ENCODE results near the gene IL19.
"Not testable (repeated sequence)": the region's sequence is repeated elsewhere in the genome, so short reads cannot be mapped to it uniquely, and the experiment has no call there.

IL19 gene

GRCh38 chr1:206834711-206835110, 64.1 kb downstream of the IL19 start:
- no peak for DNase-seq

DNA sequence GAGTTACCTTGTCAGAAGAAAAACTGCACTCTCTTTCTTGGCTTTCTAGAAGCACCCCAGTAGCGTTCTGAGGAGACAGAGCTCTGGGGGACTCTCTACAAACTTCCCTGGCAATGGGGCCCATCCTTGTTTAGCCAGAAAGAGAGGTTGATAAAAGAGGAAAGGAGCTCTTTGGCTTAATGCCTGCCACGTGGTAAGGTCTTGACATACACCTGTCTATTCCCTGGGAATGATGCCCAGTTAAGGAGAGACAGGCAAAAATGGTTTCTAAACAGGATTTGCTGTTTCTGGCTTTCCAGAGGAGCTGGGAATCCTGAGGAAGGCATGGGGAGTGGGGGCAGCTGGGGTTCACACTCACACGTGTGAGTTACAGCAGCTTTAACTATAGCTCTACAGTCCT, 64.6 kb downstream of the IL19 start:
- no peak for DNase-seq

GRCh38 chr1:206836111-206836510, 65.5 kb downstream of the IL19 start:
- no peak for DNase-seq

- DNase-seq, result no peak
Measured at GRCh38 chr1:206839006-206839560, 68.5 kb downstream of the IL19 start.

GRCh38 chr1:206839857-206840256, 69.3 kb downstream of the IL19 start:
- no peak for DNase-seq

GRCh38 chr1:206841609-206842323, 71.2 kb downstream of the IL19 start:
- no peak for DNase-seq

DNA sequence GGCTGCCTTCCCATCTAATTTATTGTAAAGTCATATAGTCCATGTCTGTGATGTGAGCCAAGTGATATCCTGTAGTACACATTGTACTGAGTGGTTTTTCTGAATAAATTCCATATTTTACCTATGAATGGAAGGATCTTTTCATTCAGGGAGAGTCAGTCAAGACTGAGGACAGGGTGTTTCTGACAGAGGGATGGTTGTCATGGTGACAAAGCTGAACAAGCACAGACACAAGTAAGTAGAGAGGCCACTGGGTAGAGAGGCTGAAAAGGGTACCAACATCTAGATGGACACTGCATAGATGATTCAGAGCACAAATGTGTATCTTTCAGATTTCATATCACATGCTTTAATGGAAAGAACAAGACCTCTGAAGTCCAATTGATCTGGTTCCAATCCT, 72.3 kb downstream of the IL19 start:
- DNase-seq, result no peak

DNA sequence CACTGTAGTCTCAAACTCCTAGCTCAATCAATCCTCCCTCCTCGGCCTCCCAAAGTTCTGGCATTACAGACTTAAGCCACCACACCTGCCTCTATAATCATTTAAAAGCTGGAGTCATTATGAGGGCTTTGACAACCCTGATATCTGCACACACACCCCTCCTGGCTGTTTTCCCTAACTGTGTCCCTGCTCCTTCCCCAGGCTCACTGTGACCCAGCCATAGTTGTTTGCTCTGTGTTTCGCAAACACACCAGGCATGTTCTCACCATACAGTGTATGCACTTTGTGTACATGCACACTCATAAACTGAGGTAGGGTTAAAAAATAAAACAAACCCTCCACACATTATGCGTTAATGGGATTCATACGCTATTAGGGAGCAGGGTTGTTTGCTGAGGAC, 73.1 kb downstream of the IL19 start:
- DNase-seq, result no peak

DNA sequence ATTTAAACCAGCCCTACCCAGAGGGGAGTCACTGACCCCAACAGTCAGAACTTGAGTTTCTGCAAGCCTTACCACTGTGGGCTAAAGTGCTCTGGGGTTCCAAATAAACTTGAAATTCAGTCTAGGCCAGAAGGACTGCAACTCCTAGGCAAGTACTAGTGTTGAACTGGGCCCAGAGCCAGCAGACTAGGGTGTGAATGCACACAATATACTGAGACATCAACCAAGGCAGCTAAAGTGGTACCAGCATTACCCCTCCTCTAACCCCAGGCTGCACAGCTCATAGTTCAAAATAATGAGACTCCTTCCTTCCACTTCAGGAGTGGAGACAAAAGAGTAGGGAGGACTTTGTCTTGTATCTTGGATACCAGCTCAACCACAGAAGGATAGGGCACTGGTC, 75.9 kb downstream of the IL19 start:
- DNase-seq, result no peak

DNA sequence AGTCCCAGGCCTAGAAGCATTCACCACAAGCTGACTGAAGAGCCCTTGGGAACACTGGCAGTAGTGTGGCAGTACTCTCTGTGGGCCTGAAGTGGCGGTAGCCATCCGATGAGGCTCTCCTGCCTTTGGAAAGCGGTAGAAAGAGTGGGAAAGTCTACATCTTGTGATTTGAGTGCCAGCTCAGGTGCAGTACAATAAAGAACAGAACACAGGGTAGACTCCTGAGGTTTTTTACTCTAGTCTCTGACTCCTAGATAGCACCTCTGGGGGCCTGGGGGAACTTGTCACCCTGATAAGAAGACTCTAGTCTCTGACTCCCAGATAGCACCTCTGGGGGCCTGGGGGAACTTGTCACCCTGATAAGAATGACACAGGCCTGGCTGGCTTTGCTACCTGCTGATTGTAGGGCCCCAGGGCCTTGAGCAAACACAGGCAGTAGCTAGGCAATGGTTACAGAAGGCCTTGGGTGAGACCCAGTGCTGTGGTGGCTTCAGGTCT, 76.8 kb downstream of the IL19 start:
- no peak for DNase-seq

- DNase-seq, result no peak
Measured at GRCh38 chr1:206847946-206848345, 77.4 kb downstream of the IL19 start.

DNA sequence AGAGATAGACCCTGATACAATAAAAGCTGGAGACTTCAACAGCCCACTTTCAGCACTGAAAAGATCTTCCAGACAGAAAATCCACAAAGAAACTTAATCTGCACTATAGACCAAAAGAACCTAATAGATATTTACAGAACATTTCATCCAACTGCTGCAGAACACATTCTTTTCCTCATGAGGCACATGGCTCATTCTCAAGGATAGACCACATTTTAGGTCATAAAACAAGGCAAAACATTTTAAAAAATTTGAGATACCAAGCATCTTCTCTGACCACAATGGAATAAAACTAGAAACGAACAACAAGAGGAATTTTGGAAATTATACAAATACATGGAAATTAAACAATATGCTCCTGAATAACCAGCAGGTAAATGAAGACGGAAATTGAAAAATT, 79.8 kb downstream of the IL19 start:
- DNase-seq, result no peak

GRCh38 chr1:206851341-206852010, 80.9 kb downstream of the IL19 start:
- DNase-seq, result no peak

DNA sequence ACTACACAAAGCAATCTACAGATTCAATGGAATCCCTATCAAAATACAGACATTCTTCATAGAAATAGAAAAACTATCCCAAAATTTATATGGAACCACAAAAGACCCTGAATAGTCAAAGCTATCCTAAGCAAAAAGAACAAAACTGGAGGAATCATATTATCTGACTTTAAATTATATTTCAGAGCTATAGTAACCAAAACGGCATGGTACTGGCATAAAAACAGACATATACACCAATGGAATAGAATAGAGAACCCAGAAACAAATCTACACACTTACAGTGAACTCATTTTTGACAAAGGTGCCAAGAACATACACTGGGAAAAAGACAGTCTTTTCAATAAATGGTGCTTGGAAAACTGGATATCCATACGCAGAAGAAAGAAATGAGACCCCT, 82.1 kb downstream of the IL19 start:
- not testable (repeated sequence) for DNase-seq

DNA sequence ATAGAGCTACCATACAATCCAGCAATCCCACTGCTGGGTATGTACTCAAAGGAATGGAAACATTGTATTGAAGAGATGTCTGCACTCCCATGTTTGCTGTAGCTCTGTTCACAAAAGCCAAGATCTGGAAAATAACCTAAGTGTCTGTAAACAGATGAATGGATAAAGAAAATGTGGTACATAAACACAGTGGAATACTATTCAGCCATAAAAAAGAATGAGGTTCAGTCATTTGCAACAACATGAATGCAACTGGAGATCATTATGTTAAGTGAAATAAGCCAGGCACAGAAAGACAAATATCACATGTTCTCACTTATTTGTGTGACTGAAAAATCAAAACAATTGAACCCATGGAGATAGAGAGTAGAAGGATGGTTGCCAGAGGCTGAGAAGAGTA, 83.1 kb downstream of the IL19 start:
- DNase-seq, result not testable (repeated sequence)

GRCh38 chr1:206854401-206855129, 84.0 kb downstream of the IL19 start:
- no peak for DNase-seq

DNA sequence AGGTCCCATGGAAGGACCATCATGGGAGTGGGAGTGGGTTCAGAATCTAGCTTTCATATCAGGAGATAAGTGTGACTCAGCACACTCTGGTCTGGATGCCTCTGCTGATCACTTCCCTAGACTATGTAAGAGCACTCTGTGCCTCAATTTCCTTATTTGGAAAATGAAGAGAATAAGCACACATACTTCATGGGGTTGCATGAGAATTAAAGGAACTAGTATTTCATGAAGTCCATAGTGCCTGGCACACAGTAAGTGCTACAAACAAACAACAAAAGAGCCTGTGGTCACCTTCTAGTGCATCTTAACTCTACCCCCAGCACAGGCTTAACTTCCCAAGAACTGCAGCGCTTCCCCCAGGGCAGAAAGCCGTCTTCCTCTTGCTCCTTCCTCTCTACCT, 85.3 kb downstream of the IL19 start:
- no peak for DNase-seq

DNA sequence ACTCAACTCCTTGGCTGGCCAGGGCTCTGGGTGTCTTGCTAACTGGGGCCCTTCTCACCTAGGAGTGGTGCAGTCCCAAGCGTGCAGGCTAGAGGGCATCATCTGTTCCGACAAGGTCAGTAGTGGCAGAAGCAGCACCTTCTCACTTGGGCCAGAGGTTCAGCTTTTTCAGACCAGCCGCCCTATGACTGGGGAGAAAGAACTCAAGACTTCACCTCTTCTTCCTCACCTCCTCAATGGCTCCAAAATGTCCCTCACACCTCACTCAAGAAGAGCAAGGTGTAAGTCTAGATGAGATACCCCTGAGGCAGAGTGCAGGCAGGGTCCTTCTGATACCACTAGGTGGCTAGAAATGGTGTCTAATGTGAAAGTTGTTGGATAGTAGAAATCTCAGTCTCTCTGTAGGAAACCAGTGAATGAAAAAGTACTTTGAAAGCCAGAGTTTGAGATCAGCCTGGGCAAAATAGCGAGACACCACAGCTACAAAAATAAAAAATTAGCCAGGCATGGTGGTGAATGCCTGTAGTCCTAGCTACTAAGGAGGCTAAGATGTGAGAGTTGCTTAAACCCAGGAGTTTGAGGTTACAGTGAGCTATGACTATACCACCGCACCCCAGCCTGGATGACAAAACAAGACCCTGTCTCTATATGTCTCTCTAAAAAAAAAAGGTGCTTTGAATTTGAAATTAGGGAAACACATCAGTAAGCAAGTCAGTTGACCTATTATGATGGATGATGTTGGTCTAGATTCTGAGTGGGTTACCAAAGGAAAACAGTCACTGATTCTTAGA, 86.3 kb downstream of the IL19 start:
- DNase-seq, result no peak

DNA sequence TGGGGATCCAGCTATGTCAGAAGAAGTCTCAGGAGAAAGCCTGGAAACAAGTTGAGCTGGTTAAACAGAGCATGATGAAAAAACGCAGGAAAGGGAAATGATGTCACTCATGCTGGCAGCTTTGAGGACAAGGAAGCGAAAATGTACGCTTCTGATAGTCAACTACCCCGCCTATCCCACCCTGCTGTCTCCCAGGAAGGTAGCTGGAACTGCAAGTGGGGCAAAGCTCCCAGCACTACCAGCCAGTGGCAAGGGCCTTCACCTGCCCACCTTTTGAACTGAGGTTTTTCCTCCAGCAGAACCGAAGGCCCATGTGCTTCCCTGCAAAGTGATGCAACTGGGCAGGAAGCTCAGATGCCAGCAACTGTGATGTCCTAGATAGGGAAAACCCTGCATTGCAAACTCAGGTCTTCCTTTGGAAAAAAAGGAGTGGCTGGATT, 88.5 kb downstream of the IL19 start:
- no peak for DNase-seq

GRCh38 chr1:206860165-206860564, 89.6 kb downstream of the IL19 start:
- no peak for DNase-seq

- no peak for DNase-seq
Measured at GRCh38 chr1:206863266-206863665, 92.7 kb downstream of the IL19 start.

- no peak for DNase-seq
Measured at GRCh38 chr1:206864939-206865671, 94.5 kb downstream of the IL19 start, which contains the start of gene IL20. IL20 (plus strand) TSS chr1:206865623; CDS start chr1:206865853, 230 bp downstream.

Data from NCI-H2227 treated with DMSO at 0.1 percent for 48 hours (cell line).